ENCODE data around the gene ANKDD1A. TPM values are rescaled to one million over a fixed set of nuclear protein-coding genes. Genes with fewer than 3 reads are reported as not detected.

The ANKDD1A gene
- total and polyA plus RNA-seq, 2 experiments from 2014 or later: 3.6 to 6.1 TPM

DNA sequence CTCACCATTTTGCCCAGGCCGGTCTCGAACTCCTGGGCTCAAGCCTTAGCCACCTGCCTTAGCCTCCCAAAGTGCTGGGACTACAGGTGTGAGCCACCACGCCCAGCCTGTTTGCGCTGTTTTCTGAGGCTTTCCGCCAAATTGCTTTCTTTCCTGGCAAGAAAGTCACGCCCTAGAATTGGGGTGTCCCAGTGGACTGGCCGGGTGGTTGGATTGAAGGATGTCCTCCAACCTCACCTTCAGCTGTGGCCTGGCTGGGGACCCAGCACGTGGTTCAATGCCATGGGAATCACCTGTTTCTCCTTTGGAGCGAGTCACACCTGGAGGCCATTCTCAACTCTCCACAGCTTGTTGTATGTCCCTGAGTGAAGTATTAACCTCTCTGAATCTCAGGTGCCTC is 5.8 kb upstream of the ANKDD1A start:
- peak overlapping the region; percentile 71 for H2AFZ ChIP-seq
- no peak overlapping the region for H3K27ac ChIP-seq
- H3K79me2 ChIP-seq: no peaks in the 10 kb centered on the region
- no peaks in the 10 kb centered on the region for H3K4me1 ChIP-seq (ENCODE audit: insufficient read depth)
- WGBS (ENCODE audit: low lambda C conversion rate, missing lambda C conversion rate): 87% methylated on average over 9 of the region's 9 CpGs
- no peak overlapping the region for H3K4me3 ChIP-seq
- no peaks in the 10 kb centered on the region for H3K9me3 ChIP-seq (ENCODE audit: low read depth)
- H3K9me2 ChIP-seq (replicated peaks; ENCODE audit: insufficient read depth): no peaks in the 10 kb centered on the region
- H4K20me1 ChIP-seq (ENCODE audit: insufficient read depth, poor library complexity, severe bottlenecking): no peaks in the 10 kb centered on the region
- no peaks in the 10 kb centered on the region for H3K27me3 ChIP-seq
- DNase-seq (ENCODE audit: low spot score): no peak
- TF ChIP-seq EZH2phosphoT487 (IDR thresholded peaks at IDR 0.05; ENCODE audit: low read depth, severe bottlenecking, unreplicated experiment) (no peak), EZH2 (IDR thresholded peaks at IDR 0.05; ENCODE audit: borderline replicate concordance) (no peak)
- TF ChIP-seq, protein P1, sequence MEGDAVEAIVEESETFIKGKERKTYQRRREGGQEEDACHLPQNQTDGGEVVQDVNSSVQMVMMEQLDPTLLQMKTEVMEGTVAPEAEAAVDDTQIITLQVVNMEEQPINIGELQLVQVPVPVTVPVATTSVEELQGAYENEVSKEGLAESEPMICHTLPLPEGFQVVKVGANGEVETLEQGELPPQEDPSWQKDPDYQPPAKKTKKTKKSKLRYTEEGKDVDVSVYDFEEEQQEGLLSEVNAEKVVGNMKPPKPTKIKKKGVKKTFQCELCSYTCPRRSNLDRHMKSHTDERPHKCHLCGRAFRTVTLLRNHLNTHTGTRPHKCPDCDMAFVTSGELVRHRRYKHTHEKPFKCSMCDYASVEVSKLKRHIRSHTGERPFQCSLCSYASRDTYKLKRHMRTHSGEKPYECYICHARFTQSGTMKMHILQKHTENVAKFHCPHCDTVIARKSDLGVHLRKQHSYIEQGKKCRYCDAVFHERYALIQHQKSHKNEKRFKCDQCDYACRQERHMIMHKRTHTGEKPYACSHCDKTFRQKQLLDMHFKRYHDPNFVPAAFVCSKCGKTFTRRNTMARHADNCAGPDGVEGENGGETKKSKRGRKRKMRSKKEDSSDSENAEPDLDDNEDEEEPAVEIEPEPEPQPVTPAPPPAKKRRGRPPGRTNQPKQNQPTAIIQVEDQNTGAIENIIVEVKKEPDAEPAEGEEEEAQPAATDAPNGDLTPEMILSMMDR (IDR thresholded peaks at IDR 0.05; ENCODE audit: poor library complexity): no peak
- H3K36me3 ChIP-seq (replicated peaks; ENCODE audit: insufficient read depth, low read depth): no peaks in the 10 kb centered on the region
- H3K4me2 ChIP-seq: peak overlapping the region; percentile 79

DNA sequence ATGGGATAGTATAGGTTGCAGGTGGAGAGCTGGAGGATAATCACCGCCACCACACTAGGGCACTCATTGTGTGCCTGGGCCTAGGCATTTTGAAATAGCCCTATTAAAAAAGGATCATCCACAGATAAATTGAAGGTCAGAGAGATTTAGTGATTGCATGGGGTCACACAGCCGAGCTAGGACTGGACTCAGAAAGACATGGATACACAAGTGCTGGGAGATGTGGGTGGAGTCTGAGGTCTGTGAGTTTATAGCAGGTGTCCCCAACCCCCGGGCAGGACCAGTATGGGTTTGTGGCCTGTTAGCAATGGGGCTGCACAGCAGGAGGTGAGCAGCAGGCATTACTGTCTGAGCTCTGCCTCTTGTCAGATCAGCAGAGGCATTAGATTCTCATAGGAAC is 5.3 kb upstream of the ANKDD1A start:
- no peak overlapping the region for H3K4me2 ChIP-seq
- no peak for DNase-seq (ENCODE audit: low spot score)
- no peak overlapping the region for H2AFZ ChIP-seq
- no peaks in the 10 kb centered on the region for H3K4me1 ChIP-seq (ENCODE audit: insufficient read depth)
- no peak overlapping the region for H3K27ac ChIP-seq
- H3K36me3 ChIP-seq (replicated peaks; ENCODE audit: insufficient read depth, low read depth): no peaks in the 10 kb centered on the region
- TF ChIP-seq EZH2 (IDR thresholded peaks at IDR 0.05; ENCODE audit: borderline replicate concordance) (no peak), EZH2phosphoT487 (IDR thresholded peaks at IDR 0.05; ENCODE audit: low read depth, severe bottlenecking, unreplicated experiment) (no peak)
- TF ChIP-seq, protein P1 (IDR thresholded peaks at IDR 0.05; ENCODE audit: poor library complexity): no peak
- no peaks in the 10 kb centered on the region for H3K27me3 ChIP-seq
- H3K9me3 ChIP-seq (ENCODE audit: low read depth): no peaks in the 10 kb centered on the region
- no peaks in the 10 kb centered on the region for H3K9me2 ChIP-seq (replicated peaks; ENCODE audit: insufficient read depth)
- no peaks in the 10 kb centered on the region for H3K79me2 ChIP-seq
- WGBS (ENCODE audit: low lambda C conversion rate, missing lambda C conversion rate): 94% methylated on average over 3 of the region's 3 CpGs
- H4K20me1 ChIP-seq (ENCODE audit: insufficient read depth, poor library complexity, severe bottlenecking): no peaks in the 10 kb centered on the region
- no peak overlapping the region for H3K4me3 ChIP-seq

DNA sequence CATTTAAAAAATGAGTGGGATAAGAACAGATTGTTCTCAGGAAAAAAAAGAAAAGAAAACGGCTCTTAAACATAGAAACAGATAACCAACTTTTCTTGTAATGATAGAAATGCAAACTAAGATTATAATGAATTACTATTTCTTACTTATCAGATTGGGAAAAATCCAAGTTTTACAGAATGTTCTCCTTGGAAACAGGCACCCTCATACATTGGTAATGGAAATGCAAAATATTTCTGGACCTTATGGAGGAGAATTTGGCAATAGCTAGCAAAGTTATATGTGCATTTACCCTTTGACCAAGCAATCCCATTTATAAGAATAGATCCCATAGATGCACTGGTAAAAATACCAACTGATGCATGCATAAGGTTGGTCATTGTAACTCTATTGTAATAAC is 3.7 kb upstream of the ANKDD1A start:
- Histone ChIP-seq H3K27ac (no peak overlapping the region), H3K36me3 (replicated peaks; ENCODE audit: insufficient read depth, low read depth) (no peaks in the 10 kb centered on the region), H4K20me1 (ENCODE audit: insufficient read depth, poor library complexity, severe bottlenecking) (no peaks in the 10 kb centered on the region), H3K4me2 (no peak overlapping the region), H3K9me2 (replicated peaks; ENCODE audit: insufficient read depth) (no peaks in the 10 kb centered on the region), H3K4me1 (ENCODE audit: insufficient read depth) (no peaks in the 10 kb centered on the region), H2AFZ (no peak overlapping the region), H3K9me3 (ENCODE audit: low read depth) (no peaks in the 10 kb centered on the region), H3K27me3 (no peaks in the 10 kb centered on the region), H3K79me2 (no peaks in the 10 kb centered on the region), H3K4me3 (no peak overlapping the region)
- 85% methylated on average over 1 of the region's 1 CpG for WGBS (ENCODE audit: low lambda C conversion rate, missing lambda C conversion rate)
- DNase-seq (ENCODE audit: low spot score): no peak
- no peak for TF ChIP-seq EZH2 (IDR thresholded peaks at IDR 0.05; ENCODE audit: borderline replicate concordance)
- no peak for TF ChIP-seq EZH2phosphoT487 (IDR thresholded peaks at IDR 0.05; ENCODE audit: low read depth, severe bottlenecking, unreplicated experiment)
- TF ChIP-seq, protein P1 (IDR thresholded peaks at IDR 0.05; ENCODE audit: poor library complexity): no peak

DNA sequence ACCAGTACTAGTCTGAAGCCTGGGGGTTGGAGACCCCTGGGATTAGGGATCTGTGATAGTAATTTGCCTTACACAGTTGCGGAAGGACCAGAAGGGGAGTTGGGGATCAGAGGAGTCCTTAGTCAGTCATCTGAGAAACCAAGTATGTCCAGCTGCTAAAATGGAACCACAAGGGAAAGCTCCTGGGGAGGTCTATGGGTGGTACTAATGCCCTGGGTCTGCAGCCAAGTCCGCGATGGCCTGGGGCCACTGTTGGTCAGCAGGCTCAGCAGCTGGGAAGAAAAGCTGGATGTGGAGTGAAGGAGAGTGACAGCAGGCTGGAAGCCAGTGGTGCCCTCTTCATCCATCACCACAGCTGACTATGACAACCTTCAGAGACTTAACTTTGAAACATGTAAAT is 2.2 kb upstream of the ANKDD1A start:
- DNase-seq (ENCODE audit: low spot score): no peak
- Histone ChIP-seq H3K27me3 (no peaks in the 10 kb centered on the region), H3K4me1 (ENCODE audit: insufficient read depth) (no peaks in the 10 kb centered on the region), H3K36me3 (replicated peaks; ENCODE audit: insufficient read depth, low read depth) (no peaks in the 10 kb centered on the region), H3K9me3 (ENCODE audit: low read depth) (no peaks in the 10 kb centered on the region), H4K20me1 (ENCODE audit: insufficient read depth, poor library complexity, severe bottlenecking) (no peaks in the 10 kb centered on the region), H2AFZ (no peak overlapping the region), H3K79me2 (no peaks in the 10 kb centered on the region), H3K4me3 (no peak overlapping the region), H3K27ac (no peak overlapping the region), H3K4me2 (no peak overlapping the region), H3K9me2 (replicated peaks; ENCODE audit: insufficient read depth) (no peaks in the 10 kb centered on the region)
- TF ChIP-seq, protein P1 (IDR thresholded peaks at IDR 0.05; ENCODE audit: poor library complexity): no peak
- TF ChIP-seq EZH2 (IDR thresholded peaks at IDR 0.05; ENCODE audit: borderline replicate concordance): no peak
- TF ChIP-seq EZH2phosphoT487 (IDR thresholded peaks at IDR 0.05; ENCODE audit: low read depth, severe bottlenecking, unreplicated experiment): no peak
- 90% methylated on average over 3 of the region's 3 CpGs for WGBS (ENCODE audit: low lambda C conversion rate, missing lambda C conversion rate)

All from hepatocyte (in vitro differentiated cells).